ENCODE measurements around the gene PEX6. TPM values are rescaled to one million over a fixed set of nuclear protein-coding genes. Genes with fewer than 3 reads are reported as not detected.
A peak's percentile ranks its signal among the peaks of the same experiment; 100 is the strongest.

PEX6 gene
- total and polyA plus RNA-seq, 2 of the 13 experiments (the other 11 are each of a cell fraction or from before 2014, with no cell fraction given), result 5.1 to 6.7 TPM

- 0 out of 2 replicates have a peak, but pooled peaks have one; percentile 80 for TF ChIP-seq ARHGAP35 (CRISPR knock-in tag; IDR thresholded peaks at IDR 0.05; ENCODE audit: borderline replicate concordance)
- no peak for TF ChIP-seq IKZF1 (IDR thresholded peaks at IDR 0.05)
- TF ChIP-seq XBP1 (CRISPR knock-in tag; IDR thresholded peaks at IDR 0.05), result no peak
- TF ChIP-seq SP1 (IDR thresholded peaks at IDR 0.05), result no peak
- peak; percentile 82 for TF ChIP-seq SP1 (CRISPR knock-in tag; IDR thresholded peaks at IDR 0.05)
- no peak for TF ChIP-seq NFAT5 (CRISPR knock-in tag; IDR thresholded peaks at IDR 0.05)
- no peak for TF ChIP-seq ZC3H4 (CRISPR knock-in tag; IDR thresholded peaks at IDR 0.05; ENCODE audit: borderline replicate concordance)
- TF ChIP-seq HOMEZ (CRISPR knock-in tag; IDR thresholded peaks at IDR 0.05; ENCODE audit: low read depth), result no peak
- no peak for TF ChIP-seq ZNF34 (CRISPR knock-in tag; IDR thresholded peaks at IDR 0.05; ENCODE audit: borderline replicate concordance)
- peak; percentile 29; the same call in 1 of the 2 replicates for TF ChIP-seq ZNF83 (CRISPR knock-in tag; IDR thresholded peaks at IDR 0.05; ENCODE audit: borderline replicate concordance)
- TF ChIP-seq KMT2B (CRISPR knock-in tag; IDR thresholded peaks at IDR 0.05), result peak; percentile 76
- TF ChIP-seq ZNF563 (CRISPR knock-in tag; IDR thresholded peaks at IDR 0.05), result peak; percentile 85
- TF ChIP-seq TBP (CRISPR knock-in tag; IDR thresholded peaks at IDR 0.05), result no peak
- 0 out of 2 replicates have a peak, but pooled peaks have one; percentile 2 for TF ChIP-seq SALL2 (CRISPR knock-in tag; IDR thresholded peaks at IDR 0.05)
- TF ChIP-seq ZNF432 (CRISPR knock-in tag; IDR thresholded peaks at IDR 0.05; ENCODE audit: borderline replicate concordance), result no peak
- peak; percentile 76 for TF ChIP-seq REPIN1 (CRISPR knock-in tag; IDR thresholded peaks at IDR 0.05; ENCODE audit: borderline replicate concordance, low read depth)
- no peak for TF ChIP-seq FOSL1 (CRISPR knock-in tag; IDR thresholded peaks at IDR 0.05; ENCODE audit: borderline replicate concordance)
- TF ChIP-seq ZNF574 (CRISPR knock-in tag; IDR thresholded peaks at IDR 0.05), result peak; percentile 92
- no peak for TF ChIP-seq ZMYM3 (CRISPR knock-in tag; IDR thresholded peaks at IDR 0.05)
- peak; percentile 71 for TF ChIP-seq ZSCAN31 (CRISPR knock-in tag; IDR thresholded peaks at IDR 0.05; ENCODE audit: low read depth)
- TF ChIP-seq THAP11 (CRISPR knock-in tag; IDR thresholded peaks at IDR 0.05), result peak; percentile 97
Observed at GRCh38 chr6:43013843-43014433, 35.0 kb upstream of the PEX6 start, which contains the start of the genes KLHDC3 and MEA1 (continued).

Measured in HepG2 (cell line).